K562 (cell line): ENCODE measurements around the gene SLC9B1. TPM values are rescaled to one million over a fixed set of nuclear protein-coding genes. Genes with fewer than 3 reads are reported as not detected.

Experiments
- CBX8 ChIP-seq: fragments of 200-600 bp; sonication (generic); IDR thresholded peaks from 2 replicates; pipeline ENCODE4 v1.6.1; 2012; ENCODE audit warnings: borderline replicate concordance, mixed run types, low read depth, mild to moderate bottlenecking, moderate library complexity, mixed read lengths, low read length, control low read depth, inconsistent platforms; ENCODE audit not compliant: poor library complexity, severe bottlenecking; ENCODE audit errors: extremely low read depth
- DPF2 ChIP-seq: fragments of 450-650 bp; IDR thresholded peaks from 2 replicates; pipeline ENCODE4 v1.6.1; 2016
- GABPB1 ChIP-seq: sonication (generic); formaldehyde crosslinking; IDR thresholded peaks from 2 replicates; pipeline ENCODE4 v1.8.0; 2022; ENCODE audit warnings: mild to moderate bottlenecking, missing genetic modification reagents
- GATAD2B ChIP-seq: fragments of 450-650 bp; IDR thresholded peaks from 2 replicates; pipeline ENCODE4 v1.6.1; 2017; ENCODE audit warnings: mild to moderate bottlenecking, borderline replicate concordance
- ILF3 ChIP-seq: fragments of 450-650 bp; IDR thresholded peaks from 2 replicates; pipeline ENCODE4 v1.6.1; 2018; ENCODE audit warnings: antibody characterized with exemption, mild to moderate bottlenecking, moderate library complexity, borderline replicate concordance
- MXI1 ChIP-seq: IDR thresholded peaks from 2 replicates; pipeline ENCODE4 v1.6.1; 2011; ENCODE audit warnings: low read depth, mild to moderate bottlenecking, improper control_type of control experiment, low read length
- NCOR1 ChIP-seq: fragments of 450-650 bp; IDR thresholded peaks from 2 replicates; pipeline ENCODE4 v1.6.1; 2016; ENCODE audit warnings: mild to moderate bottlenecking, moderate library complexity
- NR2C2 ChIP-seq, 2 experiments: fragments of 200-800 bp in 1 of 2; sonication (Bioruptor generic) in 1 of 2; sonication (generic) in 1 of 2; formaldehyde crosslinking in 1 of 2; IDR thresholded peaks; 2 replicates each; pipeline versions ENCODE4 v1.6.1 to v1.8.0; 2016 to 2022; ENCODE audit warnings: mild to moderate bottlenecking in 1 of 2, missing compliant biosample characterization in 1 of 2, missing genetic modification characterization in 1 of 2, missing genetic modification reagents in 1 of 2
- NR2F6 ChIP-seq: fragments of 450-650 bp; formaldehyde crosslinking; IDR thresholded peaks from 2 replicates; pipeline ENCODE4 v1.4.0; 2020; ENCODE audit warnings: mild to moderate bottlenecking
- POLR2AphosphoS5 ChIP-seq: IDR thresholded peaks from 2 replicates; pipeline ENCODE4 v1.6.1; 2011; ENCODE audit warnings: mild to moderate bottlenecking, low read depth, low read length, moderate library complexity; ENCODE audit not compliant: control insufficient read depth, insufficient read depth
- SP1 ChIP-seq: sonication (generic); formaldehyde crosslinking; IDR thresholded peaks from 2 replicates; pipeline ENCODE4 v1.8.1; 2022; ENCODE audit warnings: mild to moderate bottlenecking, missing genetic modification reagents
- SRSF7 ChIP-seq: fragments of 200-400 bp; formaldehyde crosslinking; optimal IDR thresholded peaks from 2 replicates; pipeline ENCODE3; 2017; ENCODE audit warnings: mild to moderate bottlenecking, low read depth, low read length
- TCF7 ChIP-seq: sonication (generic); IDR thresholded peaks from 2 replicates; pipeline ENCODE4 v1.6.1; 2016; ENCODE audit warnings: antibody characterized with exemption, borderline replicate concordance
- ZBTB17 ChIP-seq: fragments of 450-650 bp; formaldehyde crosslinking; IDR thresholded peaks from 2 replicates; pipeline ENCODE4 v1.4.0; 2020; ENCODE audit warnings: mild to moderate bottlenecking
- ZNF780A ChIP-seq: fragments of 250-450 bp; sonication (Bioruptor Pico); IDR thresholded peaks from 2 replicates; pipeline ENCODE4 v1.5.0; 2021; ENCODE audit warnings: mild to moderate bottlenecking
- polyA plus RNA-seq, 8 experiments: library from polyadenylated mRNA; depleted of rRNA in 4 of 8; stranded (reverse) in 5 of 8; unstranded in 3 of 8; fragments of >200 nt; fragmentation: Nextera tagmentation in 2 of 8; fragmentation: Illumina TruSeq in 1 of 8; extraction: Ambion mirVana in 2 of 8; extraction: Trizol in 1 of 8; gene quantifications; 2 replicates each; pipeline versions ENCODE4 v1.2.1 to v1.2.3, GENCODE V29; 2011 to 2014; ENCODE audit warnings: inconsistent platforms in 1 of 8, missing spikeins in 1 of 8
- total RNA-seq, 7 experiments: library from RNA; depleted of rRNA in 6 of 7; stranded (reverse); fragments of >200 nt in 6 of 7; fragmentation: Illumina TruSeq in 2 of 7; extraction: Trizol in 2 of 7; gene quantifications; 2 replicates each; pipeline versions ENCODE4 v1.2.1 to v1.2.3, GENCODE V29; 2011 to 2021; ENCODE audit warnings: low replicate concordance in 1 of 7
- TF ChIP-seq, protein P1 (sequence below), 2 experiments: fragments of 200-800 bp in 1 of 2; sonication (Bioruptor generic) in 1 of 2; sonication (generic) in 1 of 2; formaldehyde crosslinking in 1 of 2; IDR thresholded peaks in 1 of 2; conservative IDR thresholded peaks in 1 of 2; 2 replicates each; pipeline versions ENCODE4 v1.5.0 to v1.6.1; 2016 to 2020; ENCODE audit warnings: missing compliant biosample characterization in 1 of 2, missing genetic modification characterization in 1 of 2, missing genetic modification reagents in 1 of 2
- TF ChIP-seq, protein P2 (sequence below): fragments of 450-650 bp; IDR thresholded peaks from 2 replicates; pipeline ENCODE4 v1.6.1; 2016; ENCODE audit warnings: low read depth, mild to moderate bottlenecking, moderate library complexity
- TF ChIP-seq, protein P3 (sequence below), 2 experiments: IDR thresholded peaks; 2 replicates each; pipeline ENCODE4 v1.6.1; 2012; ENCODE audit warnings: improper control_type of control experiment in 2 of 2, low read depth in 2 of 2, low read length in 2 of 2, borderline replicate concordance in 1 of 2
- TF ChIP-seq, protein P4 (sequence below): sonication (generic); formaldehyde crosslinking; IDR thresholded peaks from 2 replicates; pipeline ENCODE4 v1.8.0; 2022; ENCODE audit warnings: mild to moderate bottlenecking, low read depth, missing genetic modification reagents

SLC9B1 gene
- total and polyA plus RNA-seq, 9 of the 15 experiments (the other 6 are each of a cell fraction or from before 2014, with no cell fraction given) = 0.21 to 1.3 (median 0.51) TPM

DNA sequence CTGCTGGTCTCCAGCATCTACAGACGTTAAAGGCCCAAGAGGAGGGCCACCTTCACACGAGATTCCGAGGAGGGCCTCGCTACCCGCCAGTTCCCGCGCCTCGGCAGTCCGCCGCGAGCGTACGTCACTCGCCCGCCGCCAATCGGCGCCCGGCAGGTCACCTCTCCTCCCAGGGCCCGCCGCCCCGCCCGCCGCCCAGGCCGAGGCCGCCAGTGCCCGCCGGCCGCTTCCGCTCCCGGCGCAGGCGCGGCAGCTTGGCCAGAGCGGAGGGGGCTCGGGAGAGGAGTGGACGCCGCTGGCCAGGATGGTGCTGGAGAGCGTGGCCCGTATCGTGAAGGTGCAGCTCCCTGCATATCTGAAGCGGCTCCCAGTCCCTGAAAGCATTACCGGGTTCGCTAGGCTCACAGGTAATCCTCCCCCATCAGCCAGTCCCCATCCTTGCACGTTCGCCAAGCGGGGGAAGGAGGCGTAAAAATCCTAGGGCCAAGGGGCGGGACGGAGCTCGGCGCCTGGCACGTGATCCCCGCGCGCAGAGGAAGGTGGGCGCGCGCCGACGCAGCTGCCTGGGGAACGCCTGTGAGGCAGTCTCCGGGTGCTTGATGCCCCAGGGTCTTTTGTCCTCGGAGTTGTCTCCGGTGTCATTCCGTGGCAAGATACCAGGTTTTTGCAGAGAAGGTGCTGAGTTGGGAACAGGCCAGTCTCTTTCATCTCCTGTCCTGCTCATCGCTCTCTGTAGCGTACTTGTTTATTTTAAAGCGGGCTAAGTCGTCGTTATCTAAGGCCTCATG lies 150.5 kb downstream of the SLC9B1 start, which contains the start of gene CISD2 (continued):
- TF ChIP-seq, protein P1, sequence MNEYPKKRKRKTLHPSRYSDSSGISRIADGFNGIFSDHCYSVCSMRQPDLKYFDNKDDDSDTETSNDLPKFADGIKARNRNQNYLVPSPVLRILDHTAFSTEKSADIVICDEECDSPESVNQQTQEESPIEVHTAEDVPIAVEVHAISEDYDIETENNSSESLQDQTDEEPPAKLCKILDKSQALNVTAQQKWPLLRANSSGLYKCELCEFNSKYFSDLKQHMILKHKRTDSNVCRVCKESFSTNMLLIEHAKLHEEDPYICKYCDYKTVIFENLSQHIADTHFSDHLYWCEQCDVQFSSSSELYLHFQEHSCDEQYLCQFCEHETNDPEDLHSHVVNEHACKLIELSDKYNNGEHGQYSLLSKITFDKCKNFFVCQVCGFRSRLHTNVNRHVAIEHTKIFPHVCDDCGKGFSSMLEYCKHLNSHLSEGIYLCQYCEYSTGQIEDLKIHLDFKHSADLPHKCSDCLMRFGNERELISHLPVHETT (CRISPR knock-in tag; conservative IDR thresholded peaks at IDR 0.05 in 1 of 2, IDR thresholded peaks at IDR 0.05 in 1 of 2) = peak in 1 of 2 experiments; percentile 68; a peak in 1 of 4 replicates
- TF ChIP-seq MXI1 (peak; percentile 55), SRSF7 (no peak), NR2F6 (no peak), ZBTB17 (peak; percentile 23; the same call in 1 of the 2 replicates), SP1 (peak; percentile 91), NCOR1 (peak; percentile 8; the same call in 1 of the 2 replicates), GABPB1 (CRISPR knock-in tag) (peak; percentile 64; the same call in 1 of the 2 replicates), ILF3 (0 out of 2 replicates have a peak, but pooled peaks have one; percentile 49), NR2C2 (CRISPR knock-in tag; IDR thresholded peaks at IDR 0.05) (no peak; the same call in 1 of the 2 replicates), NR2C2 (tag; IDR thresholded peaks at IDR 0.05) (peak; percentile 72), TCF7 (peak; percentile 54; the same call in 1 of the 2 replicates), ZNF780A (CRISPR knock-in tag) (no peak), DPF2 (peak; percentile 68), GATAD2B (peak; percentile 86), CBX8 (no peak), POLR2AphosphoS5 (peak; percentile 85)
- TF ChIP-seq, protein P2, sequence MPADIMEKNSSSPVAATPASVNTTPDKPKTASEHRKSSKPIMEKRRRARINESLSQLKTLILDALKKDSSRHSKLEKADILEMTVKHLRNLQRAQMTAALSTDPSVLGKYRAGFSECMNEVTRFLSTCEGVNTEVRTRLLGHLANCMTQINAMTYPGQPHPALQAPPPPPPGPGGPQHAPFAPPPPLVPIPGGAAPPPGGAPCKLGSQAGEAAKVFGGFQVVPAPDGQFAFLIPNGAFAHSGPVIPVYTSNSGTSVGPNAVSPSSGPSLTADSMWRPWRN = peak; percentile 79
- TF ChIP-seq, protein P3, sequence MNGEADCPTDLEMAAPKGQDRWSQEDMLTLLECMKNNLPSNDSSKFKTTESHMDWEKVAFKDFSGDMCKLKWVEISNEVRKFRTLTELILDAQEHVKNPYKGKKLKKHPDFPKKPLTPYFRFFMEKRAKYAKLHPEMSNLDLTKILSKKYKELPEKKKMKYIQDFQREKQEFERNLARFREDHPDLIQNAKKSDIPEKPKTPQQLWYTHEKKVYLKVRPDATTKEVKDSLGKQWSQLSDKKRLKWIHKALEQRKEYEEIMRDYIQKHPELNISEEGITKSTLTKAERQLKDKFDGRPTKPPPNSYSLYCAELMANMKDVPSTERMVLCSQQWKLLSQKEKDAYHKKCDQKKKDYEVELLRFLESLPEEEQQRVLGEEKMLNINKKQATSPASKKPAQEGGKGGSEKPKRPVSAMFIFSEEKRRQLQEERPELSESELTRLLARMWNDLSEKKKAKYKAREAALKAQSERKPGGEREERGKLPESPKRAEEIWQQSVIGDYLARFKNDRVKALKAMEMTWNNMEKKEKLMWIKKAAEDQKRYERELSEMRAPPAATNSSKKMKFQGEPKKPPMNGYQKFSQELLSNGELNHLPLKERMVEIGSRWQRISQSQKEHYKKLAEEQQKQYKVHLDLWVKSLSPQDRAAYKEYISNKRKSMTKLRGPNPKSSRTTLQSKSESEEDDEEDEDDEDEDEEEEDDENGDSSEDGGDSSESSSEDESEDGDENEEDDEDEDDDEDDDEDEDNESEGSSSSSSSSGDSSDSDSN (IDR thresholded peaks at IDR 0.05; ENCODE audit: borderline replicate concordance in 1 of 2, low read depth in 2 of 2, low read length in 2 of 2) = peak in 1 of 2 experiments; percentile 24; a peak in 1 of 4 replicates
- TF ChIP-seq, protein P4, sequence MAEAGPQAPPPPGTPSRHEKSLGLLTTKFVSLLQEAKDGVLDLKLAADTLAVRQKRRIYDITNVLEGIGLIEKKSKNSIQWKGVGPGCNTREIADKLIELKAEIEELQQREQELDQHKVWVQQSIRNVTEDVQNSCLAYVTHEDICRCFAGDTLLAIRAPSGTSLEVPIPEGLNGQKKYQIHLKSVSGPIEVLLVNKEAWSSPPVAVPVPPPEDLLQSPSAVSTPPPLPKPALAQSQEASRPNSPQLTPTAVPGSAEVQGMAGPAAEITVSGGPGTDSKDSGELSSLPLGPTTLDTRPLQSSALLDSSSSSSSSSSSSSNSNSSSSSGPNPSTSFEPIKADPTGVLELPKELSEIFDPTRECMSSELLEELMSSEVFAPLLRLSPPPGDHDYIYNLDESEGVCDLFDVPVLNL (CRISPR knock-in tag) = peak; percentile 9; the same call in 1 of the 2 replicates
